Tongue (tissue), 2 donors: Measurements from ENCODE around the gene SAMD4A. TPM values are rescaled to one million over a fixed set of nuclear protein-coding genes. Genes with fewer than 3 reads are reported as not detected.

Source experiments
- DNase-seq: peaks from one replicate; pipeline ENCODE4 v3.0.0-alpha.2; 2015
- total RNA-seq: library from RNA; depleted of rRNA; stranded (reverse); fragments of >200 nt; gene quantifications from one replicate; pipeline ENCODE4 v1.2.3, GENCODE V29; 2014

The SAMD4A gene
- total RNA-seq, 1 donor from 2014 or later = 95.8 TPM

GRCh38 chr14:54805445-54806322 is 238.8 kb downstream of the SAMD4A start:
- peak; percentile 91 for DNase-seq

- DNase-seq = no peak
Observed at GRCh38 chr14:54806616-54807015, 239.7 kb downstream of the SAMD4A start.

- no peak for DNase-seq
Observed at GRCh38 chr14:54807428-54807827, 240.5 kb downstream of the SAMD4A start.

GRCh38 chr14:54807881-54808280 is 241.0 kb downstream of the SAMD4A start:
- no peak for DNase-seq

- DNase-seq = no peak
Observed at GRCh38 chr14:54808326-54809161, 241.6 kb downstream of the SAMD4A start.

- no peak for DNase-seq
Observed at GRCh38 chr14:54809767-54810166, 242.8 kb downstream of the SAMD4A start.

GRCh38 chr14:54812617-54813016 is 245.7 kb downstream of the SAMD4A start:
- DNase-seq = no peak

- no peak for DNase-seq
Observed at GRCh38 chr14:54813081-54813480, 246.2 kb downstream of the SAMD4A start.

GRCh38 chr14:54814076-54814475 is 247.1 kb downstream of the SAMD4A start:
- DNase-seq = no peak

- no peak for DNase-seq
Observed at GRCh38 chr14:54815016-54815415, 248.1 kb downstream of the SAMD4A start.

- no peak for DNase-seq
Observed at GRCh38 chr14:54815515-54815914, 248.6 kb downstream of the SAMD4A start.

- no peak for DNase-seq
Observed at GRCh38 chr14:54816450-54816849, 249.5 kb downstream of the SAMD4A start.

GRCh38 chr14:54817506-54817905 is 250.6 kb downstream of the SAMD4A start:
- no peak for DNase-seq

GRCh38 chr14:54818201-54819133 is 251.5 kb downstream of the SAMD4A start:
- no peak for DNase-seq

GRCh38 chr14:54822685-54823084 is 255.8 kb downstream of the SAMD4A start:
- DNase-seq = no peak

- DNase-seq = no peak
Observed at GRCh38 chr14:54823757-54824549, 257.0 kb downstream of the SAMD4A start.

GRCh38 chr14:54828037-54828436 is 261.1 kb downstream of the SAMD4A start:
- no peak for DNase-seq

GRCh38 chr14:54829486-54830224 is 262.7 kb downstream of the SAMD4A start:
- no peak for DNase-seq

GRCh38 chr14:54830650-54831049 is 263.7 kb downstream of the SAMD4A start:
- no peak for DNase-seq

- DNase-seq = no peak
Observed at GRCh38 chr14:54834081-54834480, 267.2 kb downstream of the SAMD4A start.

- DNase-seq = no peak
Observed at GRCh38 chr14:54834727-54835126, 267.8 kb downstream of the SAMD4A start.
